Right lobe of liver (tissue), 4 donors: ENCODE results near the gene TIMM8A.

Source experiments
- POLR2A ChIP-seq: fragments of 450-650 bp; IDR thresholded peaks from one replicate; pipeline ENCODE4 v1.6.1; 2017; ENCODE audit warnings: antibody characterized with exemption, mild to moderate bottlenecking
- TF ChIP-seq, protein P1 (sequence below), 4 donors: fragments of 200-600 bp in 3 of 4; fragments of 450-650 bp in 1 of 4; IDR thresholded peaks; one replicate each; pipeline versions ENCODE4 v1.5.1 to v1.8.0; 2016 to 2022; ENCODE audit warnings: antibody characterized with exemption in 4 of 4, mild to moderate bottlenecking in 2 of 4
- donor health status: DM: no; HTN: no; CAD: no.
- donor health status: DM: no; HTN: no; CAD: no.
- donor health status: DM: no; HTN: yes; CAD: no.

DNA sequence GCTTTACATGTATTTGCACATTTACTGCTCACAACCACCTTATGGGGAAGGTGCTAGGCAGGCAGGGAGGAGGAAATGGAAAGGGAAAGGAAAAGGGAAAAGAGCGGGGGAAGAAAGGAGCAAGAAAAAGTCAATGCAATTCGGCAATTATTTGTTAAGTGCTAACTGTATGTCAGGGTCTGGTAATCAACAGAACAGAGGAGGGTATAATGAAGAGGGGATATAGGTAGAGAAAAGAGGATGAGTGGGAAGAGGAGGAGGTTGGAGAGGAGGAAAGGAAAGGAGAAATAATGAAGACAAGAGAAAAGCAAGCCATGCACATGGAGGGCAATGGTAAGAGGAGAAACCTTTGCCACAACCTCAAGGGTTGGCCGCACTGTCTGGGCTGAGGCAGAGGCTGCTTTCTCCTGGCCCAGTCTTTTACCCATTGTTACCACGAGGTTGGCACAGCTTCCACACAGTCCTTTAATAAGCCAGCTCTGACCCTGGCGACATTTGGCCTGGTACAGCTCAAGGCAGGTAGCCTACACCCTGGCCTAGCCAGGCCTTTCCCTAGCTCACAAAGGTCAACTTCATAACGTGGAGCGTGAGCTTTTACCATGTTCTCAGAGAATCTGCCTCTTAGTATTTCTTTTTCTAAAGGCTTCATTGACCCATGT lies 36.6 kb upstream of the TIMM8A start:
- TF ChIP-seq, protein P1, sequence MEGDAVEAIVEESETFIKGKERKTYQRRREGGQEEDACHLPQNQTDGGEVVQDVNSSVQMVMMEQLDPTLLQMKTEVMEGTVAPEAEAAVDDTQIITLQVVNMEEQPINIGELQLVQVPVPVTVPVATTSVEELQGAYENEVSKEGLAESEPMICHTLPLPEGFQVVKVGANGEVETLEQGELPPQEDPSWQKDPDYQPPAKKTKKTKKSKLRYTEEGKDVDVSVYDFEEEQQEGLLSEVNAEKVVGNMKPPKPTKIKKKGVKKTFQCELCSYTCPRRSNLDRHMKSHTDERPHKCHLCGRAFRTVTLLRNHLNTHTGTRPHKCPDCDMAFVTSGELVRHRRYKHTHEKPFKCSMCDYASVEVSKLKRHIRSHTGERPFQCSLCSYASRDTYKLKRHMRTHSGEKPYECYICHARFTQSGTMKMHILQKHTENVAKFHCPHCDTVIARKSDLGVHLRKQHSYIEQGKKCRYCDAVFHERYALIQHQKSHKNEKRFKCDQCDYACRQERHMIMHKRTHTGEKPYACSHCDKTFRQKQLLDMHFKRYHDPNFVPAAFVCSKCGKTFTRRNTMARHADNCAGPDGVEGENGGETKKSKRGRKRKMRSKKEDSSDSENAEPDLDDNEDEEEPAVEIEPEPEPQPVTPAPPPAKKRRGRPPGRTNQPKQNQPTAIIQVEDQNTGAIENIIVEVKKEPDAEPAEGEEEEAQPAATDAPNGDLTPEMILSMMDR (IDR thresholded peaks at IDR 0.05), result no peak
- no peak for TF ChIP-seq POLR2A
